Breast epithelium (tissue), 4 donors: ENCODE results near the gene SSR4. TPM values are rescaled to one million over a fixed set of nuclear protein-coding genes. Genes with fewer than 3 reads are reported as not detected.
A peak's percentile ranks its signal among the peaks of the same experiment; 100 is the strongest.

Experiments
- DNase-seq, 2 donors: peaks; one replicate each; pipeline ENCODE4 v3.0.0-alpha.2; 2019; ENCODE audit warnings: low spot score in 2 of 2
- H3K27ac ChIP-seq, 2 donors: fragments of 200-600 bp; sonication (generic) in 1 of 2; one replicate each; pipeline ENCODE4 v1.5.1; 2016 to 2019; ENCODE audit warnings: mild to moderate bottlenecking in 1 of 2
- H3K27me3 ChIP-seq, 2 donors: fragments of 200-600 bp; sonication (generic) in 1 of 2; one replicate each; pipeline versions ENCODE4 v1.5.1 to v1.6.0; 2017 to 2019; ENCODE audit warnings: control low read depth in 1 of 2, mild to moderate bottlenecking in 1 of 2
- H3K36me3 ChIP-seq: fragments of 200-600 bp; one replicate; pipeline ENCODE4 v1.5.1; 2019
- H3K4me1 ChIP-seq, 2 donors: fragments of 200-600 bp; sonication (generic); one replicate each; pipeline ENCODE4 v1.5.1; 2016 to 2019; ENCODE audit warnings: control low read depth in 1 of 2
- H3K4me3 ChIP-seq, 3 donors: fragments of 200-600 bp; sonication (generic); 1 replicate in 2 of 3; 2 replicates in 1 of 3; pipeline ENCODE4 v1.5.1; 2016 to 2019; ENCODE audit warnings: mild to moderate bottlenecking in 3 of 3, moderate library complexity in 2 of 3
- H3K9me3 ChIP-seq, 2 donors: fragments of 200-600 bp; sonication (generic) in 1 of 2; one replicate each; pipeline ENCODE4 v1.5.1; 2016 to 2019; ENCODE audit warnings: control low read depth in 1 of 2
- CTCF ChIP-seq, 3 donors: fragments of 450-650 bp; IDR thresholded peaks; one replicate each; pipeline ENCODE4 v1.5.1; 2016 to 2017; ENCODE audit warnings: antibody characterized with exemption in 3 of 3, mild to moderate bottlenecking in 3 of 3, moderate library complexity in 3 of 3
- POLR2A ChIP-seq: fragments of 450-650 bp; IDR thresholded peaks from one replicate; pipeline ENCODE4 v1.6.1; 2016; ENCODE audit warnings: antibody characterized with exemption, mild to moderate bottlenecking, moderate library complexity
- POLR2AphosphoS5 ChIP-seq, 3 donors: sonication (generic); formaldehyde crosslinking; IDR thresholded peaks; one replicate each; pipeline ENCODE4 v1.6.1; 2017; ENCODE audit warnings: antibody characterized with exemption in 3 of 3
- intact Hi-C: fragments of 100-400 bp; cut with DNase I; formaldehyde crosslinking; loops from one replicate; pipeline ENCODE4 v1.15.1; 2023; ENCODE audit warnings: low total_unique reads
- total RNA-seq, 3 donors: library from RNA; depleted of rRNA; stranded (reverse); fragments of >200 nt; gene quantifications; one replicate each; pipeline ENCODE4 v1.1.0, GENCODE V29; 2016

Gene SSR4
- total RNA-seq, 3 donors from 2014 or later: 112 to 252 (median 182) TPM

DNA sequence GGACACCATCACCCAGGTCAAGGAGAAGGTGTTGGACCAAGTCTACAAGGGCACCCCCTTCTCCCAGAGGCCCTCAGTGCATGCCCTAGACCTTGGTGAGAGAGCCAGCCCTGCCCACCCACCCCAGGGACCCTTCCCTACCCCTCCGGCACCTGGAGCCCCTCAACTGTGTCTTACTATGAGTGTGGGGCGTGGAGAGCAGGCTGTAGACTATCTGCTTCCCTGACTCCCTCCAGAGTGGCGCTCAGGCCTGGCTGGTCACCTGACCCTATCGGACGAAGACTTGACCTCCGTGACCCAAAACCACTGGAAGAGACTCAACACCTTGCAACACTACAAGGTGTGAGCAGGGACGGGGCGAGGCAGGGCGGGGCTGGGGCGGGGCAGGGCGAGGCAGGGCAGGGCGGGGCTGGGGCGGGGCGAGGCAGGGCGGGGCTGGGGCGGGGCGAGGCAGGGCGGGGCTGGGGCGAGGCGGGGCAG is 18.3 kb upstream of the SSR4 start:
- Histone ChIP-seq H3K4me3 (no peak overlapping the region), H3K27me3 (peaks cover 0 to 60% of the 10 kb centered on the region in 2 donors), H3K9me3 (no peaks in the 10 kb centered on the region), H3K27ac (no peak overlapping the region), H3K36me3 (no peaks in the 10 kb centered on the region), H3K4me1 (no peaks in the 10 kb centered on the region)
- DNase-seq: no peak
- TF ChIP-seq POLR2AphosphoS5 (IDR thresholded peaks at IDR 0.05) (no peak), POLR2A (no peak), CTCF (IDR thresholded peaks at IDR 0.05) (no peak)
- intact Hi-C loops: no loop called here

- no peak for TF ChIP-seq POLR2A
- no peak for TF ChIP-seq POLR2AphosphoS5 (IDR thresholded peaks at IDR 0.05)
- TF ChIP-seq CTCF (IDR thresholded peaks at IDR 0.05): no peak
- peaks cover 0 to 60% of the 10 kb centered on the region in 2 donors for H3K27me3 ChIP-seq
- intact Hi-C loops: no loop called here
- no peaks in the 10 kb centered on the region for H3K9me3 ChIP-seq
- H3K27ac ChIP-seq: no peak overlapping the region
- no peaks in the 10 kb centered on the region for H3K36me3 ChIP-seq
- no peaks in the 10 kb centered on the region for H3K4me1 ChIP-seq
- DNase-seq: no peak
- H3K4me3 ChIP-seq: no peak overlapping the region
Measured at GRCh38 chrX:153776611-153777045, 17.8 kb upstream of the SSR4 start.

- TF ChIP-seq POLR2AphosphoS5 (IDR thresholded peaks at IDR 0.05) (no peak), POLR2A (no peak), CTCF (IDR thresholded peaks at IDR 0.05) (no peak)
- intact Hi-C loops: no loop called here
- Histone ChIP-seq H3K9me3 (no peaks in the 10 kb centered on the region), H3K4me3 (no peak overlapping the region), H3K4me1 (no peaks in the 10 kb centered on the region), H3K27me3 (peaks cover 0 to 60% of the 10 kb centered on the region in 2 donors), H3K36me3 (no peaks in the 10 kb centered on the region), H3K27ac (no peak overlapping the region)
- no peak for DNase-seq
Measured at GRCh38 chrX:153777261-153778090, 17.0 kb upstream of the SSR4 start.

- Histone ChIP-seq H3K4me3 (no peak overlapping the region), H3K9me3 (no peaks in the 10 kb centered on the region), H3K36me3 (no peaks in the 10 kb centered on the region), H3K27me3 (peaks cover 0 to 58% of the 10 kb centered on the region in 2 donors), H3K4me1 (no peaks in the 10 kb centered on the region), H3K27ac (no peak overlapping the region)
- intact Hi-C loops: no loop called here
- no peak for DNase-seq
- TF ChIP-seq CTCF (IDR thresholded peaks at IDR 0.05) (no peak), POLR2A (no peak)
Measured at GRCh38 chrX:153778181-153778580, 16.3 kb upstream of the SSR4 start.

DNA sequence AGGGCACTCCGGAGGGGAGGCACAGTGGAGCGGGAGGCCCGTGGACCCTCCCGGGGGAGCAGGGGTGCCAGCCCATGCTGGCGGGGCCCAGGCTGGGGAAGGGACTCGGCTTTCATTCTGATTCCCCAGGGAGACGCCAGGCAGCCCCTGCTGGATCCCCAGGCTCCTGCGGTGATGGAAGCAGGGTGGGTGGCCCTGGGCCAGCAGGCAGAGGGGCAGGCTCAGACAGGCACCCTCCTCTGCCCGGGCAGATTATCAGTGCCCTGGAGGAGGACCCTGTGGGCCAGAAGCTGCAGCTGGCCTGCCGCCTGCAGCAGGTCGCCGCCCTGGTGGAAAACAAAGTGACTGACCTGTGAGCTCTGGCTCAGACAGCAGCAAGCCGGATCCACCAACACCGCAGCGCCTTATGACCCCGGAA is 15.8 kb upstream of the SSR4 start:
- intact Hi-C loops: no loop called here
- Histone ChIP-seq H3K9me3 (no peaks in the 10 kb centered on the region), H3K36me3 (no peaks in the 10 kb centered on the region), H3K4me1 (no peaks in the 10 kb centered on the region), H3K27ac (peak overlapping the region in 1 of 2 donors; percentile 19), H3K4me3 (no peak overlapping the region), H3K27me3 (peaks cover 0 to 61% of the 10 kb centered on the region in 2 donors)
- DNase-seq: no peak
- TF ChIP-seq CTCF (IDR thresholded peaks at IDR 0.05) (no peak), POLR2AphosphoS5 (IDR thresholded peaks at IDR 0.05) (no peak), POLR2A (no peak)
